Amygdala (tissue), 56 donors: ENCODE data around the gene ATG16L1.
A peak's percentile ranks its signal among the peaks of the same experiment; 100 is the strongest.

Source experiments
- DNase-seq, 56 donors: peaks; one replicate each; lab custom pipeline; 2025; lab: John Stamatoyannopoulos, UW

The ATG16L1 gene

GRCh38 chr2:233281992-233282603 is 30.6 kb downstream of the ATG16L1 start:
- no peak for DNase-seq

DNA sequence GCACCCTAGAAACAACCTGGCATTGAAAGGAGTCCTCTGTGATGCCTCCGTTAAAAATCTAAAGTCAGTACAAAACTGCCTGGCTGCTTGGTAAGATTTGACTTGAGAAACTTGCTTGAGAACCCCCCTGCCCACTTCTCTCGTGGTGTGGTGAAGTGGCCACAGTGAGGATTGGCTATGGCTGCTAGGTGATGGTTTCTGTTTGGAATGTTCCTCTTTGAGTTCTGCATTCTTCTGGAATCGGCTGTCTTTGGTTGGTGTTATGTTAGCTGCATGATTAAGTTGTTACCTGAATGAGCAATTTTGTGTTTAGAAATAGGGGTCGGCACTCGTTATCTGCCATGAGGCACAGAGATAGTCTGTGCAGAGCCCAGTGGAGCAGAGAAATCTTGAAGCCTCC is 34.4 kb downstream of the ATG16L1 start:
- DNase-seq = no peak

GRCh38 chr2:233287871-233288270 is 36.4 kb downstream of the ATG16L1 start:
- peak in 5 of 56 donors; percentile 4 to 29 (median 15) for DNase-seq

DNA sequence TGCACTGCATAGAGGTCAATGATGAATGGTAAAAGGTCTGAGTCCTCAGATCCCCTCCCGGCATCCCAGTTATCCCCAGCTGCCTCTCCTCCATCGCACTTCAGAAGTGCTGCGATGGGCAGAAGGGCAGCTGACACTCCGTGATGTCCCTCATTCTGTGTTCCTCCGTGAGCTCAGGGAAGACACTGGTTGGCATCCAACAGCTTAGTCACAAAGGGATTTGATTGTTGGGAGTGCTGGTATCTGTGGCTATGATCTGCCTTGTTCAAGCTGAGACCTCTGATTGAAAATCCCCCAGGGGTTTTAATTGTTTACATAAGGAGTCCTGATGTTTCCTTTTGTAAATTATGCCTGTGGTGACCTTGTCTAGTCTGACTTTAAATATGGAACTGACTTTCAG is 37.2 kb downstream of the ATG16L1 start:
- peak in 17 of 56 donors; percentile 2 to 42 (median 16) for DNase-seq

DNA sequence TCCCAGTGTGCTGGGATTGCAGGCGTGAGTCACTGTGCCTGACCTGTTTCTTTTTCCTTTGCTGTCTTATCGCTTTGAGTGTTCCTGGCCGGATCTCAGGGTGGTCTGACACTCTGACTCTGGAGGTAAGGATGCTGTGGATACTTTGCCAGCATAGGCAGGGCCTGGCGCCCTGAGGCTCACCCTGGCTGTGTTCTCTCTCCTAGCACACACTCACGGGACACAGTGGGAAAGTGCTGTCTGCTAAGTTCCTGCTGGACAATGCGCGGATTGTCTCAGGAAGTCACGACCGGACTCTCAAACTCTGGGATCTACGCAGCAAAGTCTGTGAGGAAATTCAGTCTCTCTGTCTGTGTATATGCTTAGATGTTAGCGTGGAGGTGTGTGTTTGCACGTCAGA is 38.2 kb downstream of the ATG16L1 start:
- DNase-seq = peak in 23 of 56 donors; percentile 2 to 58 (median 30)

DNA sequence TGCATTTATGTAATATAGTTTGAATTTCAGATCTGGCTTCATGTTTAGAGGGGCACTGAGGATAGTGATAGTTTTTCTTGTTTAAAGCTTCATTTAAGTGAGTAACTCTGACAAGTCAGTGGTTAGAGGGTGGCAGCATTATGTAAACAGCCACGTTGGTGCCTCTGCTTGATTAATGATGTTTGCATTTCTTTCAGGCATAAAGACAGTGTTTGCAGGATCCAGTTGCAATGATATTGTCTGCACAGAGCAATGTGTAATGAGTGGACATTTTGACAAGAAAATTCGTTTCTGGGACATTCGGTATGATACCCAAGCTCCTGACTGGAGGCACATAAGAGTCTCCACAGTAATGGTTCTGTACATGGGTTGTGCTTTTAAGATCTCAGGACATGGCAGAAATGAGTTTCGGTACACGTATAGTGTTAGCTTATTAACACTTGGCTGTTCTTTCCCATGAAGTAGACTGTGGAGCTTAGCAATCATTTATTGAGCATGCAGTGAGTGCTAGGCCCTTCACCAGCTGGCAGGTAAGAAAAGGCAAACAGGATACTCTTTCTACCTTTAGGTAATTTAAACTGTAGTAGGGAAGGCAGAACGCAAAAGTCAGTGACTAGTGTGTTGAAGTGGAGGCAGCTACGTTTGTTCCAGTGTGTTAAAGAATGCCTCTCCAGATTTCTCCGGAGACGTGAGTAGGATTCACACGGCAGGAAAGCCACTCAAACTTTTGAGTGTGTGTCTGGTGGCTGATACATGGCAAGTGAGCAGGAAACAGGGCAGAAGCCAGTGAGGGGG is 38.8 kb downstream of the ATG16L1 start:
- no peak for DNase-seq

DNA sequence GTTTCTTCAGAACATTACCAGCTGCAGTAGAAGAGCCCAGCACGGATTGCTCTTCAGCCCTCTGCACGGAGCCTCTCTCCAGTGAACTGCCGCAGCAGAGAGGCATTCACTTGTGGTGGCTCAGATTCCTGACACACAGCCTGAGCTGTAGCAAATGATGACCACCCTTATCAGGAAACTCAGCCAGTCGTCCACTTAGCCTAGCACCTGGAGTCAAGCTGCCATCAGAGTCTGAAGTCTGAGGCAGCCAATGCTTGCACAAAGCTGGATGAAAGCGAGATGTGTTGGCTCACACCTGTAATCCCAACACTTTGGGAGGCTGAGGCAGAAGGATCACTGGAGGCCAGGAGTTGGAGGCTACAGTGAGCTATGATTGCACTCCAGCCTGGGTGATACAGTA is 44.4 kb downstream of the ATG16L1 start:
- no peak for DNase-seq

DNA sequence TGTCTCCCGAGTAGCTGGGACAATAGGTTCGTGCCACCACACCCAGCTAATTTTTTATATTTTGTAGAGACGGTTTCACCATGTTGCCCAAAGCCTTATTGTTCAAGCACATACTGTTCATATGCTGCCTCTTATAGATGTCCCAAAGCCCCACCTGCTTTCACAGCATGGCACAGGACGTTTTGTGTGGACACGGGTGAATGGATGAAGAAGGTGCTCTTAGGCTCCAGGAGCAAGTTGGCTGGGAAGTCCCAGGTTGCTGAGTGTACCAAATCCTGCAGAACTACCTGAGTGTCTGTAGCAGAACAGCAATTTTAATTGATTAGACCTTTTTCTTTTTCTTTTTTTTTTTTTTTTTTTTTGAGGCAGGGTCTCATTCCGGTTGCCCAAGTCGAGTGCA is 45.6 kb downstream of the ATG16L1 start:
- no peak for DNase-seq

- DNase-seq = no peak
Measured at GRCh38 chr2:233300401-233300800, 48.9 kb downstream of the ATG16L1 start.

DNA sequence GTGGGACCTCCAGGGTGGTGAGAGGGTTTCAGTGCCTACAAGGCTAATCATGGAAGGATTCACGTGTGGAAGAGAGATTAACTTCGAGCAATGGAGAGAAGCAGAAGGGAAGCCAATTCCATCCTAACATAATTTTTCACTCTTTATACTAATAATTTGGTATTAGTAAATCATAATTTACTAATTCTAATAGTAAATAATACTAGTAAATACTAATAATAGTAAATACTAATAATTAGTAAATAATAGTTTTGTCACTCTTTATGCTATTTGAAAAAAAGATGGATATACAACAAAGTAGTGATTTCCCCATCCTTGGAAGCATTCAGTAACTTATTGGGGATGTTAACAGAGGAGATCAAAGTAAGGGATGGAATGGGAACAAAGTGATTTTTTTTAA is 49.8 kb downstream of the ATG16L1 start:
- no peak for DNase-seq

DNA sequence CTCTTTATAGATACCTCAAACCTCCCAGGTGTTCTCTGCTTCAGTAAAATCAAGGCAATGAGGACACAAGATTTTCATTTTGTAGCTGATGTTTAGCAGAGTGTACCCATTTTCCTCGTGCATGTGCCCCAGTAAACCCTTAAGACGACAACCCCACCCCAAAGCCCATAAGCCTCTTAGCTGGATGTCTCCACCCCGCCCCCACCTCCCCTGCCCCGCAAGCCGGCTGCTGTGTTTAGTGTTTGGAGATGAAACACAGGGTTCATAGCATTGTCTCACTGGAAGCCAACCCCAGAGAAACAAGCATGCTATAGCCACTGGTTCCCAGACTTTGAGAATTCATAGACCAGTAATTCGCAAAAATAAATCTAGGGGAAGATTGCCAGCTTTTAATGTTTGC is 50.3 kb downstream of the ATG16L1 start:
- no peak for DNase-seq

- DNase-seq = no peak
Measured at GRCh38 chr2:233303252-233303651, 51.8 kb downstream of the ATG16L1 start.

DNA sequence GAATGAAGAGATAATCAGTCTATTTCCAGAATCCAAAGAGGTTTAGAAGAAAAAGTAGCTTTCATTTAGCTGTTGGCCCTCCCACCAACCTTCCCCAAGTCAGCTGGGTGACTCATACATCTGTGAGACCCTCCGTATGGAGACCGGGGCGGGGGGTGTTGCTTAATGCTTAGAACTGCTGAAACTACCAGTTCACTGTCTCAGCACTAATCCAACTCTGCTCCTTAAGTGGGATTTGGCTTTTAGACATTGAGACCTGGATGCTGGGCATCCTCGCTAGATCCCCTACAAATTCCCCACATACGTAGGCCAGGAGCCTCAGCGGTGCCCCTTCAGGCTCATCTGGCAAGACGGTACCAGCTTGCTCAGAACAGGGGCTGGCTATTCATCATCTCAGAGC is 56.1 kb downstream of the ATG16L1 start, which contains the start of gene SAG:
TSS of gene SAG (plus strand) at position 252 of the 400 bp plus-strand sequence. CDS start 1,374 bp downstream, outside the sequence.
- no peak for DNase-seq

DNA sequence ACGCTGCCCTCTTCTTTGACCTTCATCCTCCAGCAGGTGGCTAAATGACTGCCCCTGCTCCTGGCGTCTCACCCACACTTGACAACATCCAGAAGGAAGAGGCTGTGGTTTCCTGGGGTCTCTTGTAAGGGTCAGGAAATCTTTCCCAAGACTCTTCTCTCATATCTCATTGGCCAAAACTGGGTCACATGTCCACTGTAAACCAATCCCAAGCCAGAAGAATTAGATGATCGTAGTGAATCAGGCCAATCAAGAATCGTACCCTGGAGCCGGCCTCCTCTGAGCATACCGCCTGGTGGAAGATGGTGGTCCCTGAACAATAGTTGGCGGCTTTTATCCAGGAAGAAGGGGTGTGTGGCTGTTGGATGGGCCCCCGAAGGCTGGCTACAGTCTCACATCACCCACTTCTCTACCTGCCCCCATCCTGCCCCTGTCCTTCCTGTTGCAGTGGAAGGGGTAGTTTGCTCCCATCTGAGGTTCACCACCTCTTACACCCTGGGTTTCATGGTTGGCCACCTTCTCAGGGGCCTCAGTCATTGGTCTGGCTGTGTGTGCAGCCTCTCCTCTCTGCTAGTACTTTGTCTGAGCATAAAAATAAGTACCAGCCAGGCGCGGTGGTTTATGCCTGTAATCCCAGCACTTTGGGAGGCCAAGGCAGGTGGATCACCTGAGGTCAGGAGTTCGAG is 59.9 kb downstream of the ATG16L1 start:
- no peak for DNase-seq

DNA sequence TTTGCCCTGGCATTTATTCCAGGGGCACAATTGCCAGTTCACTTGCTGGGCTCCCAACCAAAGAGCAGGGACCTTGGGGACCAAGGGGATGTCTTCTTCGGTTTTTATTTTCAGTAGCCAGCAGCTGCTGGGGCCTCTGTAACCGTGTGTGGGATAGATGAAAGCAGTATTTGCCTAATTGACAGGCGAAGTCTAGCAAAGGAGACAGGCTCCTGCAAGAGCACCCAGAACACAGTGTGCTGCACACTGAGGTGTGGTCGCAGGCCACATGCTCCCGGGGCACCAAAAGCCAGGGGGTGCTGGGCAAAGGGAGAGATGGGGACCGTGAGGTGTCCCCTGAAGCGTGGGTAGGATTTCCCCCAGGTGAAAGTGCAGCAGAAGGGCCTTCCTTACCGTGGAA is 61.4 kb downstream of the ATG16L1 start:
- no peak for DNase-seq

GRCh38 chr2:233314180-233314925 is 62.9 kb downstream of the ATG16L1 start:
- no peak for DNase-seq

GRCh38 chr2:233317196-233317943 is 65.9 kb downstream of the ATG16L1 start:
- no peak for DNase-seq

DNA sequence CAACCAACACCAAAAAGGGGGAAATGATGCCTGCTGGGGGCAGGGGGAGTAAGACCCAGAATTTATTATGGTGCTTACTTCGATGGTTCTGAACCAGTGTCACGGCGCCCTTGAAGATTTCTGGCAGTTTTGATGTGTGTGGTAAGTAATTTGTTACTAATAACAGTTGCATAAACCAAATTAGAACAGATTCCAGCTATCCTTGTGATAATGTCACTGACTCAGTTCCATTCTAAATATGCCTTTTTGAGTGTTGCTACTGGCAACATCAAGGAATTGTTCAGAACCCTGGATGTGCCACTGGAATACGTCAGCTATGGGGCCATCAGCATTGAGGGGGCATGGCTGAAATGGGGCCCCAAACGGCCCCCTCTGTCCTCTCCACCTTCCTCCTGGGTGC is 67.8 kb downstream of the ATG16L1 start:
- peak in 4 of 56 donors; percentile 5 to 43 (median 17) for DNase-seq

- DNase-seq = no peak
Measured at GRCh38 chr2:233320470-233320869, 69.0 kb downstream of the ATG16L1 start.

DNA sequence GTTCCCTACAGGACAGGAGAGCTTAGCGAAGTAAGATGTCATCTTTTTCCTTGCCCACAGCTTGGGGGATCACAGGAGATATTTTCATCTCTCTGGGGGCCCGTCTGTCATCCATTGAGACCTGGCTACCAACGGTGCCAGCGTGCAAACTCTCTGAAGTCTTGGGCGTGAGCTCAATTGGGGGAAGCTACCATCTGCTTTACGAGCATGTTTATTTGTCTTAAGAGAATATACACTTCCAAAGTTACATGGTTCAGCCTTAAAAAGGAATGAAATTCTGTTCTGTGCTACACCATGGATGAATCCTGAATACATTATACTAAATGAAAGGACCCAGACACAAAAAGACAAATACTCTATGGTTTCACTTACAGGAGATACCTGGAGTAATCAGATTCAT is 69.7 kb downstream of the ATG16L1 start:
- no peak for DNase-seq
